DLD1 (cell line): ENCODE results near the gene GRB14.

Source experiments
- in situ Hi-C: cut with HindIII; loops from 2 replicates; pipeline ENCODE4 v1.10.0; 2017; ENCODE audit warnings: low sequenced_read_pairs

The GRB14 gene

GRCh38 chr2:164617466-164617865 is 3.8 kb downstream of the GRB14 start:
- in situ Hi-C loops, result no loop called here

- in situ Hi-C loops, result no loop called here
These were observed 7.8 kb downstream of the GRB14 start for GRCh38 chr2:164613321-164613982.

GRCh38 chr2:164609790-164610189 is 11.5 kb downstream of the GRB14 start:
- in situ Hi-C loops, result no loop called here

GRCh38 chr2:164606557-164606956 is 14.7 kb downstream of the GRB14 start:
- in situ Hi-C loops, result no loop called here

GRCh38 chr2:164605295-164605694 is 16.0 kb downstream of the GRB14 start:
- in situ Hi-C loops, result no loop called here

- in situ Hi-C loops, result no loop called here
These were observed 20.5 kb downstream of the GRB14 start for GRCh38 chr2:164600763-164601162.

GRCh38 chr2:164599954-164600589 is 21.2 kb downstream of the GRB14 start:
- in situ Hi-C loops, result no loop called here

- in situ Hi-C loops, result no loop called here
These were observed 23.3 kb downstream of the GRB14 start for GRCh38 chr2:164597983-164598382.

GRCh38 chr2:164595031-164595430 is 26.3 kb downstream of the GRB14 start:
- in situ Hi-C loops, result no loop called here

GRCh38 chr2:164593959-164594358 is 27.3 kb downstream of the GRB14 start:
- in situ Hi-C loops, result no loop called here

- in situ Hi-C loops, result no loop called here
These were observed 27.7 kb downstream of the GRB14 start for GRCh38 chr2:164593541-164593940.

- in situ Hi-C loops, result no loop called here
These were observed 31.8 kb downstream of the GRB14 start for GRCh38 chr2:164589522-164589921.

GRCh38 chr2:164581050-164581449 is 40.2 kb downstream of the GRB14 start:
- in situ Hi-C loops, result no loop called here

- in situ Hi-C loops, result no loop called here
These were observed 46.4 kb downstream of the GRB14 start for GRCh38 chr2:164574931-164575330.

- in situ Hi-C loops, result no loop called here
These were observed 50.8 kb downstream of the GRB14 start for GRCh38 chr2:164570475-164570874.

- in situ Hi-C loops, result no loop called here
These were observed 51.9 kb downstream of the GRB14 start for GRCh38 chr2:164569378-164569777.

- in situ Hi-C loops, result no loop called here
These were observed 53.0 kb downstream of the GRB14 start for GRCh38 chr2:164568317-164568716.

- in situ Hi-C loops, result no loop called here
These were observed 53.8 kb downstream of the GRB14 start for GRCh38 chr2:164567335-164567989.

GRCh38 chr2:164565359-164565758 is 55.9 kb downstream of the GRB14 start:
- in situ Hi-C loops, result no loop called here

- in situ Hi-C loops, result no loop called here
These were observed 58.6 kb downstream of the GRB14 start for GRCh38 chr2:164562666-164563065.

- in situ Hi-C loops, result no loop called here
These were observed 59.3 kb downstream of the GRB14 start for GRCh38 chr2:164561991-164562390.

GRCh38 chr2:164561416-164561815 is 59.9 kb downstream of the GRB14 start:
- in situ Hi-C loops, result no loop called here
